A549 (cell line): Measurements from ENCODE around the gene PARD3B. TPM values are rescaled to one million over a fixed set of nuclear protein-coding genes. Genes with fewer than 3 reads are reported as not detected.

ENCODE experiments used
- ATAC-seq, 2 experiments: fragments of 200-7000 bp in 1 of 2; fragments of >200 bp in 1 of 2; cut with Nextera tagmentation in 1 of 2; cut with Tn5 transposase in 1 of 2; 3 replicates each; pipeline versions ENCODE4 v1.8.0 to v1.9.1; 2018 to 2020; ENCODE audit warnings: mild to moderate bottlenecking in 1 of 2, moderate library complexity in 1 of 2
- CTCF ChIA-PET: fragments of 300-600 bp; sonication (Branson Sonifier 250); formaldehyde crosslinking; extraction: SDS; loops from one replicate; lab custom pipeline; 2021; ENCODE audit warnings: antibody characterized with exemption, inconsistent platforms; lab: Yijun Ruan, JAX
- POLR2A ChIA-PET: fragments of 350-600 bp; formaldehyde crosslinking; extraction: SDS; loops from one replicate; lab custom pipeline; 2021; ENCODE audit warnings: antibody characterized with exemption, inconsistent platforms; lab: Yijun Ruan, JAX
- DNase-seq, 2 experiments: peaks; one replicate each; pipeline versions ENCODE4 v3.0.0 to v3.0.0-alpha.2; 2011 to 2016; ENCODE audit warnings: low read depth in 1 of 2, low spot score in 1 of 2
- FAIRE-seq: peaks from 2 replicates; lab custom pipeline; 2011; peaks lifted over from hg19 to GRCh38; lab: Jason Lieb, UNC
- H3K27ac ChIP-seq, 2 experiments: fragments of >200 bp; sonication (Bioruptor Twin); formaldehyde crosslinking; 3 replicates each; pipeline ENCODE4 v1.5.1; 2016 to 2017
- H3K4me1 ChIP-seq: fragments of >200 bp; sonication (Bioruptor Twin); formaldehyde crosslinking; 3 replicates; pipeline ENCODE4 v1.6.1; 2016
- H3K4me2 ChIP-seq: fragments of >200 bp; sonication (Bioruptor Twin); formaldehyde crosslinking; 3 replicates; pipeline ENCODE4 v1.6.1; 2016
- H3K4me3 ChIP-seq: fragments of >200 bp; sonication (Bioruptor Twin); formaldehyde crosslinking; 3 replicates; pipeline ENCODE4 v1.5.1; 2016
- H3K9me3 ChIP-seq: fragments of >200 bp; sonication (Bioruptor Twin); formaldehyde crosslinking; 3 replicates; pipeline ENCODE4 v1.6.1; 2016
- BCL3 ChIP-seq: fragments of >200 bp; sonication (Bioruptor Twin); formaldehyde crosslinking; IDR thresholded peaks from 3 replicates; pipeline ENCODE4 v1.6.1; 2016
- BHLHE40 ChIP-seq: IDR thresholded peaks from 2 replicates; pipeline ENCODE4 v1.6.1; 2012; ENCODE audit warnings: low read depth, low read length, inconsistent platforms
- CBX2 ChIP-seq: fragments of 200-600 bp; sonication (generic); IDR thresholded peaks from 2 replicates; pipeline ENCODE4 v1.6.1; 2016; ENCODE audit warnings: low read depth, mild to moderate bottlenecking, borderline replicate concordance
- CBX8 ChIP-seq: fragments of 200-600 bp; sonication (generic); IDR thresholded peaks from 2 replicates; pipeline ENCODE4 v1.6.1; 2016
- CHD2 ChIP-seq: fragments of 150-350 bp; IDR thresholded peaks from 2 replicates; pipeline ENCODE4 v1.6.1; 2014; ENCODE audit warnings: low read length; ENCODE audit not compliant: partially characterized antibody
- EHF ChIP-seq: fragments of 250-450 bp; sonication (Bioruptor Pico); IDR thresholded peaks from 2 replicates; pipeline ENCODE4 v1.5.0; 2020; ENCODE audit warnings: mild to moderate bottlenecking
- EHMT2 ChIP-seq: fragments of 200-600 bp; sonication (generic); IDR thresholded peaks from 2 replicates; pipeline ENCODE4 v1.6.1; 2016; ENCODE audit warnings: antibody characterized with exemption, low read depth, mild to moderate bottlenecking, moderate library complexity
- EP300 ChIP-seq, 2 experiments: fragments of >200 bp; sonication (Bioruptor Twin); formaldehyde crosslinking; IDR thresholded peaks; 2 replicates in 1 of 2; 3 replicates in 1 of 2; pipeline ENCODE4 v1.6.1; 2016 to 2017
- FOSL2 ChIP-seq, 2 experiments: fragments of 450-650 bp in 1 of 2; fragments of >200 bp in 1 of 2; sonication (Bioruptor Twin) in 1 of 2; formaldehyde crosslinking; IDR thresholded peaks; 2 replicates each; pipeline versions ENCODE4 v1.5.0 to v1.6.1; 2016 to 2020; ENCODE audit warnings: mild to moderate bottlenecking in 1 of 2, moderate library complexity in 1 of 2
- FOXS1 ChIP-seq: fragments of 250-450 bp; sonication (Bioruptor Pico); IDR thresholded peaks from 2 replicates; pipeline ENCODE4 v1.5.0; 2020; ENCODE audit warnings: mild to moderate bottlenecking, moderate library complexity
- HDAC2 ChIP-seq: fragments of 200-600 bp; sonication (generic); IDR thresholded peaks from 2 replicates; pipeline ENCODE4 v1.6.1; 2016
- JUN ChIP-seq, 2 experiments: fragments of >200 bp; sonication (Bioruptor Twin); formaldehyde crosslinking; IDR thresholded peaks; 2 replicates in 1 of 2; 3 replicates in 1 of 2; pipeline ENCODE4 v1.6.1; 2016 to 2017
- KDM1A ChIP-seq: fragments of 200-600 bp; sonication (generic); IDR thresholded peaks from 2 replicates; pipeline ENCODE4 v1.6.1; 2016; ENCODE audit warnings: low read depth, mild to moderate bottlenecking
- KDM5A ChIP-seq: fragments of 200-600 bp; sonication (generic); IDR thresholded peaks from 2 replicates; pipeline ENCODE4 v1.6.1; 2016; ENCODE audit warnings: antibody characterized with exemption, mild to moderate bottlenecking
- MAFK ChIP-seq: fragments of 450-650 bp; IDR thresholded peaks from 2 replicates; pipeline ENCODE4 v1.6.1; 2014; ENCODE audit not compliant: partially characterized antibody
- MAX ChIP-seq: IDR thresholded peaks from 2 replicates; pipeline ENCODE4 v1.6.1; 2012
- MYC ChIP-seq: IDR thresholded peaks from 2 replicates; pipeline ENCODE4 v1.6.1; 2012; ENCODE audit warnings: mild to moderate bottlenecking, inconsistent platforms, low read length, improper control_type of control experiment, borderline replicate concordance
- NFE2L2 ChIP-seq: fragments of 150-350 bp; conservative IDR thresholded peaks from 2 replicates; pipeline ENCODE4 v1.6.1; 2014; ENCODE audit warnings: low read length
- NPAS2 ChIP-seq: fragments of 250-450 bp; sonication (Bioruptor Pico); IDR thresholded peaks from 2 replicates; pipeline ENCODE4 v1.8.0; 2022; ENCODE audit warnings: mild to moderate bottlenecking, moderate library complexity, borderline replicate concordance
- NR3C1 ChIP-seq: fragments of >200 bp; sonication (Bioruptor Twin); formaldehyde crosslinking; IDR thresholded peaks from 3 replicates; pipeline ENCODE4 v1.6.1; 2017
- PHF8 ChIP-seq: fragments of 200-600 bp; sonication (generic); IDR thresholded peaks from 2 replicates; pipeline ENCODE4 v1.6.1; 2016; ENCODE audit warnings: low read depth, mild to moderate bottlenecking, antibody characterized with exemption, moderate library complexity, borderline replicate concordance
- RCOR1 ChIP-seq: fragments of 150-350 bp; IDR thresholded peaks from 2 replicates; pipeline ENCODE4 v1.6.1; 2014; ENCODE audit warnings: antibody characterized with exemption, low read length, low read depth
- RFX5 ChIP-seq: fragments of 450-650 bp; IDR thresholded peaks from 2 replicates; pipeline ENCODE4 v1.7.1; 2014; ENCODE audit warnings: antibody characterized with exemption, mild to moderate bottlenecking, moderate library complexity
- SMC3 ChIP-seq: fragments of >200 bp; sonication (Bioruptor Twin); formaldehyde crosslinking; IDR thresholded peaks from 3 replicates; pipeline ENCODE4 v1.6.1; 2018; ENCODE audit warnings: inconsistent platforms
- USF2 ChIP-seq: fragments of 450-650 bp; IDR thresholded peaks from 2 replicates; pipeline ENCODE4 v1.6.1; 2014; ENCODE audit warnings: antibody characterized with exemption
- ZC3H11A ChIP-seq: fragments of 450-650 bp; IDR thresholded peaks from 2 replicates; pipeline ENCODE4 v1.6.1; 2014; ENCODE audit warnings: antibody characterized with exemption, mild to moderate bottlenecking
- ZNF302 ChIP-seq: fragments of 250-450 bp; sonication (Bioruptor Pico); IDR thresholded peaks from 2 replicates; pipeline ENCODE4 v1.9.0; 2021; ENCODE audit warnings: inconsistent platforms, mild to moderate bottlenecking, moderate library complexity
- WGBS: methylation state at CpG from one replicate; pipeline ENCODE4 v1.1.6; 2017; ENCODE audit errors: missing lambda C conversion rate; 5-methylcytosine and 5-hydroxymethylcytosine counted together
- polyA plus RNA-seq, 4 experiments: library from polyadenylated mRNA; depleted of rRNA in 3 of 4; stranded (reverse); fragments of >200 nt; fragmentation: RNase III in 1 of 4; extraction: RNeasy Plus Mini Kit Qiagen cat#74134 plus additional on column Dnase treatment in 1 of 4; gene quantifications; 2 replicates in 3 of 4; 3 replicates in 1 of 4; pipeline ENCODE4 v1.2.3, GENCODE V29; 2011 to 2017

The PARD3B gene
- polyA plus RNA-seq, 2 of the 4 experiments (the other 2 are of a cell fraction): 1.2 to 2.4 TPM

GRCh38 chr2:204791230-204791629 lies 246.0 kb downstream of the PARD3B start:
- no peak for FAIRE-seq
- Histone ChIP-seq H3K4me3 (no peak overlapping the region), H3K27ac (no peak overlapping the region), H3K9me3 (no peaks in the 10 kb centered on the region), H3K4me2 (no peak overlapping the region), H3K4me1 (peaks cover 7% of the 10 kb centered on the region; the same call in 2 of the 3 replicates)
- no peak for DNase-seq
- ChIA-PET CTCF (no interaction called here), POLR2A (no interaction called here)
- no peak for ATAC-seq
- TF ChIP-seq EP300 (IDR thresholded peaks at IDR 0.05) (no peak), CHD2 (no peak), PHF8 (no peak), ZC3H11A (no peak), USF2 (no peak), CBX8 (no peak), FOSL2 (IDR thresholded peaks at IDR 0.05) (no peak), FOSL2 (CRISPR knock-in tag; IDR thresholded peaks at IDR 0.05) (no peak), NFE2L2 (no peak), NR3C1 (no peak), HDAC2 (no peak), BCL3 (no peak), ZNF302 (CRISPR knock-in tag) (no peak), SMC3 (no peak), NPAS2 (no peak), KDM1A (no peak)

GRCh38 chr2:204794624-204795023 lies 249.3 kb downstream of the PARD3B start:
- no peaks in the 10 kb centered on the region for H3K9me3 ChIP-seq
- CTCF ChIA-PET: no interaction called here
- DNase-seq: no peak
- no peak for TF ChIP-seq FOXS1 (CRISPR knock-in tag)
- no peak for TF ChIP-seq RCOR1
- TF ChIP-seq MAFK: no peak
- TF ChIP-seq JUN (IDR thresholded peaks at IDR 0.05): no peak
- TF ChIP-seq RFX5: no peak
- no peak for TF ChIP-seq SMC3
- no peak for TF ChIP-seq KDM5A
- TF ChIP-seq EHMT2: no peak
- no peak for TF ChIP-seq CBX2
- TF ChIP-seq MAX: no peak
- TF ChIP-seq MYC: no peak
- no peak for TF ChIP-seq FOSL2 (IDR thresholded peaks at IDR 0.05)
- TF ChIP-seq FOSL2 (CRISPR knock-in tag; IDR thresholded peaks at IDR 0.05): no peak
- TF ChIP-seq BHLHE40: no peak
- TF ChIP-seq EHF: no peak
- TF ChIP-seq ZNF302 (CRISPR knock-in tag): no peak
- TF ChIP-seq, all 56 proteins: peak for 0
- no peak overlapping the region for H3K4me3 ChIP-seq
- H3K4me1 ChIP-seq: peaks cover 7% of the 10 kb centered on the region; the same call in 2 of the 3 replicates
- no peak overlapping the region for H3K27ac ChIP-seq
- FAIRE-seq (no peak), ATAC-seq (no peak)
- WGBS: 94% methylated on average over 2 of the region's 2 CpGs
- POLR2A ChIA-PET: no interaction called here
- H3K4me2 ChIP-seq: peak overlapping the region; percentile 33; the same call in 2 of the 3 replicates
